PFSK-1 (cell line): ENCODE measurements around the gene TCF12.

Experiments used
- FOXP2 ChIP-seq: optimal IDR thresholded peaks from 2 replicates; pipeline ENCODE3; 2011; ENCODE audit warnings: borderline replicate concordance, control low read depth, inconsistent platforms; ENCODE audit not compliant: insufficient read depth; ENCODE audit errors: extremely low read length, extremely low read depth
- POLR2AphosphoS5 ChIP-seq: IDR thresholded peaks from 2 replicates; pipeline ENCODE4 v1.6.1; 2012; ENCODE audit warnings: low read depth, mild to moderate bottlenecking, control low read depth, low read length, moderate library complexity
- SIN3A ChIP-seq: IDR thresholded peaks from 2 replicates; pipeline ENCODE4 v1.6.1; 2012; ENCODE audit warnings: mild to moderate bottlenecking, low read length, moderate library complexity, borderline replicate concordance; ENCODE audit not compliant: insufficient read depth
- TAF1 ChIP-seq: IDR thresholded peaks from 2 replicates; pipeline ENCODE4 v1.6.1; 2012; ENCODE audit warnings: low read length, control low read depth, borderline replicate concordance; ENCODE audit not compliant: insufficient read depth
- TF ChIP-seq, protein P1 (sequence below), 2 experiments: IDR thresholded peaks; 2 replicates each; pipeline versions ENCODE4 v1.6.1 to v1.8.0; 2011 to 2012; ENCODE audit warnings: low read depth in 2 of 2, low read length in 2 of 2, control low read depth in 1 of 2, inconsistent platforms in 1 of 2, mild to moderate bottlenecking in 1 of 2, moderate library complexity in 1 of 2; ENCODE audit not compliant: insufficient read depth in 1 of 2

TCF12 gene

GRCh38 chr15:56892659-56893363 is 25.6 kb upstream of the TCF12 start:
- TF ChIP-seq, protein P1, sequence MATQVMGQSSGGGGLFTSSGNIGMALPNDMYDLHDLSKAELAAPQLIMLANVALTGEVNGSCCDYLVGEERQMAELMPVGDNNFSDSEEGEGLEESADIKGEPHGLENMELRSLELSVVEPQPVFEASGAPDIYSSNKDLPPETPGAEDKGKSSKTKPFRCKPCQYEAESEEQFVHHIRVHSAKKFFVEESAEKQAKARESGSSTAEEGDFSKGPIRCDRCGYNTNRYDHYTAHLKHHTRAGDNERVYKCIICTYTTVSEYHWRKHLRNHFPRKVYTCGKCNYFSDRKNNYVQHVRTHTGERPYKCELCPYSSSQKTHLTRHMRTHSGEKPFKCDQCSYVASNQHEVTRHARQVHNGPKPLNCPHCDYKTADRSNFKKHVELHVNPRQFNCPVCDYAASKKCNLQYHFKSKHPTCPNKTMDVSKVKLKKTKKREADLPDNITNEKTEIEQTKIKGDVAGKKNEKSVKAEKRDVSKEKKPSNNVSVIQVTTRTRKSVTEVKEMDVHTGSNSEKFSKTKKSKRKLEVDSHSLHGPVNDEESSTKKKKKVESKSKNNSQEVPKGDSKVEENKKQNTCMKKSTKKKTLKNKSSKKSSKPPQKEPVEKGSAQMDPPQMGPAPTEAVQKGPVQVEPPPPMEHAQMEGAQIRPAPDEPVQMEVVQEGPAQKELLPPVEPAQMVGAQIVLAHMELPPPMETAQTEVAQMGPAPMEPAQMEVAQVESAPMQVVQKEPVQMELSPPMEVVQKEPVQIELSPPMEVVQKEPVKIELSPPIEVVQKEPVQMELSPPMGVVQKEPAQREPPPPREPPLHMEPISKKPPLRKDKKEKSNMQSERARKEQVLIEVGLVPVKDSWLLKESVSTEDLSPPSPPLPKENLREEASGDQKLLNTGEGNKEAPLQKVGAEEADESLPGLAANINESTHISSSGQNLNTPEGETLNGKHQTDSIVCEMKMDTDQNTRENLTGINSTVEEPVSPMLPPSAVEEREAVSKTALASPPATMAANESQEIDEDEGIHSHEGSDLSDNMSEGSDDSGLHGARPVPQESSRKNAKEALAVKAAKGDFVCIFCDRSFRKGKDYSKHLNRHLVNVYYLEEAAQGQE (IDR thresholded peaks at IDR 0.05; ENCODE audit: insufficient read depth in 1 of 2, low read depth in 2 of 2, low read length in 2 of 2), result no peak
- no peak for TF ChIP-seq FOXP2
- TF ChIP-seq SIN3A, result no peak
- TF ChIP-seq TAF1, result no peak
- no peak for TF ChIP-seq POLR2AphosphoS5

DNA sequence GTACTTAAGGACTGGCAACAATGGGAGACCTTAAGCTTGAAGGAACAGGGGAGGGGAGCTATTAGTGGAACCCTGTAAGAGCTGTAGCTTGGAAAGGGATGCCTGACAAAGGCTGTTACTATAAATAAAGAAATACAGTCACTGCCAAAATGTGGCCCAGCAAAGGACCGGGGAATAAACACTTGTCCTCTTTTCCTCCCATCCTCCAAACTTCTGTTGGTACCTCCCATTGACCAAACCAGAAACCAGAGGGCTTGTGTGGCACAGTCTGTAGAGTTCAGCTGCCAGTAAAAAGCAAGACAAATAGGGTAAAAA is 25.1 kb upstream of the TCF12 start:
- TF ChIP-seq, protein P1 (IDR thresholded peaks at IDR 0.05; ENCODE audit: insufficient read depth in 1 of 2, low read depth in 2 of 2, low read length in 2 of 2), result no peak
- TF ChIP-seq POLR2AphosphoS5 (no peak), SIN3A (no peak), FOXP2 (no peak), TAF1 (no peak)

DNA sequence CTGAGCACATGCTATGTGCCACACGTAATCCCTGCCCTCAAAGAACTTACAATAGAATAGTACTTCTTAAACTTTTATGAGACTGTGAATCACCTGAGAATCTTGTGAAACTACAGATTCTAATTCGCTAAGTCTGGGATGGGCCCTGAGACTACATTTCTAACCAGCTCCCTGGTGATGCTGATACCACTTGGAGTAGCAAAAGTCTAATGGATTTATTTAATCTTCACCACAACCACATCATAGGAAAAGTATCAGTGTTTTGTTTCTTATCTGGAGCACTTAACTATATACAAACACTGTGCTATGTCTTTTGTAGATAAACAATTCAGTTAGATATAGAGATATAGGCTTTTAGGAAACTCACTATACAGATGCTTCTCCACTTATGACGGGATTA is 23.8 kb upstream of the TCF12 start:
- TF ChIP-seq FOXP2, result no peak
- TF ChIP-seq, protein P1 (IDR thresholded peaks at IDR 0.05; ENCODE audit: insufficient read depth in 1 of 2, low read depth in 2 of 2, low read length in 2 of 2), result no peak
- no peak for TF ChIP-seq POLR2AphosphoS5
- no peak for TF ChIP-seq SIN3A
- no peak for TF ChIP-seq TAF1

GRCh38 chr15:56901931-56902330 is 16.5 kb upstream of the TCF12 start:
- TF ChIP-seq SIN3A (no peak), POLR2AphosphoS5 (no peak), FOXP2 (no peak), TAF1 (no peak)

DNA sequence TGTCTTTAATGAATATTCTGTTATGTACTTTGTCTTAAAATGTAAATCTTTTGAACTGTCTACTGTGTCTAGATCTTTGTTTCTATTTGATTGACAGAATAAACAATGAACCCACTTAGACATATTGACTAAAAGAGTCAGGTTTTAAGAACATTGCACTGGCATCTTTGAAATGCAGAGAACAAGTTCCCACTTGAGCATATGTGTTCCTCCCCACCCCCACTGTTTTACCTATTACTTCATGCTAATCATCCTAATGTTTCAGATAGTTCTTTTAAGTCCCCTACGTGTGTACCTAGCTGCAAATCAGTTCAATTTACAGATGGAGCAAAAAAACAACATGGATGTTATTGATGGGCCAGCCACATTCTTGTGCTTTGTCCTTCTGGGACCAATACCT is 11.7 kb upstream of the TCF12 start:
- no peak for TF ChIP-seq TAF1
- TF ChIP-seq, protein P1 (IDR thresholded peaks at IDR 0.05; ENCODE audit: insufficient read depth in 1 of 2, low read depth in 2 of 2, low read length in 2 of 2), result no peak
- no peak for TF ChIP-seq SIN3A
- TF ChIP-seq FOXP2, result no peak
- TF ChIP-seq POLR2AphosphoS5, result no peak
